ENCODE data around the gene PNPLA1. TPM values are rescaled to one million over a fixed set of nuclear protein-coding genes. Genes with fewer than 3 reads are reported as not detected.

Gene PNPLA1
- total and polyA plus RNA-seq, 12 donors = 0.21 to 0.28 TPM; not detected in 10

- H3K4me3 ChIP-seq = no peak overlapping the region
- no peak overlapping the region for H3K27ac ChIP-seq
- WGBS, 2 donors = 90 to 95% methylated on average over 2 of the region's 2 CpGs
- intact Hi-C loops (cut with DNase I) = no loop called here
- no peak for ATAC-seq
- H3K27me3 ChIP-seq = peaks cover 0 to 30% (median 21%) of the 10 kb centered on the region in 7 donors
- H3K36me3 ChIP-seq = no peaks in the 10 kb centered on the region
- no peaks in the 10 kb centered on the region for H3K9me3 ChIP-seq
- DNase-seq = no peak
- no peak for TF ChIP-seq CTCF (IDR thresholded peaks at IDR 0.05)
- peaks cover 0 to 10% (median 0%) of the 10 kb centered on the region in 9 donors for H3K4me1 ChIP-seq
Measured at GRCh38 chr6:36309900-36310299, 40.0 kb downstream of the PNPLA1 start.

- whole genome bisulfite sequencing, 2 donors = 67 to 77% methylated on average over 8 of the region's 8 CpGs
- peaks cover 0 to 10% (median 0%) of the 10 kb centered on the region in 9 donors for H3K4me1 ChIP-seq
- intact Hi-C loops (cut with DNase I) = no loop called here
- ATAC-seq (no peak), DNase-seq (no peak)
- no peak overlapping the region for H3K4me3 ChIP-seq
- peaks cover 0 to 36% (median 22%) of the 10 kb centered on the region in 7 donors for H3K27me3 ChIP-seq
- no peaks in the 10 kb centered on the region for H3K36me3 ChIP-seq
- TF ChIP-seq CTCF (IDR thresholded peaks at IDR 0.05) = no peak
- no peak overlapping the region for H3K27ac ChIP-seq
- no peaks in the 10 kb centered on the region for H3K9me3 ChIP-seq
Measured at GRCh38 chr6:36312854-36313648, 43.2 kb downstream of the PNPLA1 start.

- no peak overlapping the region for H3K27ac ChIP-seq
- WGBS, 2 donors = 95 to 96% methylated on average over 4 of the region's 4 CpGs
- TF ChIP-seq CTCF (IDR thresholded peaks at IDR 0.05) = no peak
- DNase-seq (no peak), ATAC-seq (no peak)
- intact Hi-C loops (cut with DNase I) = no loop called here
- peaks cover 0 to 10% (median 0%) of the 10 kb centered on the region in 9 donors for H3K4me1 ChIP-seq
- no peak overlapping the region for H3K4me3 ChIP-seq
- H3K27me3 ChIP-seq = peaks cover 0 to 36% (median 22%) of the 10 kb centered on the region in 7 donors
- no peaks in the 10 kb centered on the region for H3K36me3 ChIP-seq
- no peaks in the 10 kb centered on the region for H3K9me3 ChIP-seq
Measured at GRCh38 chr6:36313649-36313936, 43.7 kb downstream of the PNPLA1 start.

- ATAC-seq = no peak
- intact Hi-C loops (cut with DNase I) = no loop called here
- TF ChIP-seq CTCF (IDR thresholded peaks at IDR 0.05) = no peak
Measured at GRCh38 chr6:36314221-36315014, 44.6 kb downstream of the PNPLA1 start.

More at GRCh38 chr6:36314221-36315014, 44.6 kb downstream of the PNPLA1 start:
- Histone ChIP-seq H3K4me1 (peaks cover 0 to 10% (median 0%) of the 10 kb centered on the region in 9 donors), H3K36me3 (no peaks in the 10 kb centered on the region), H3K27me3 (peaks cover 0 to 36% (median 18%) of the 10 kb centered on the region in 7 donors), H3K27ac (no peak overlapping the region), H3K9me3 (no peaks in the 10 kb centered on the region), H3K4me3 (no peak overlapping the region)
- 80 to 87% methylated on average over 3 of the region's 3 CpGs for WGBS, 2 donors
- DNase-seq = no peak

Data from heart right ventricle (tissue), 16 donors.